C4-2B (cell line): ENCODE results near the gene CPLX1.

ENCODE experiments used
- CTCF ChIP-seq: fragments of 450-650 bp; conservative IDR thresholded peaks from 2 replicates; pipeline ENCODE4 v1.5.1; 2017; ENCODE audit warnings: mild to moderate bottlenecking
- ZFX ChIP-seq: fragments of 450-650 bp; IDR thresholded peaks from 2 replicates; pipeline ENCODE4 v1.6.1; 2017

GRCh38 chr4:819401-820229, 6.3 kb downstream of the CPLX1 start:
- no peak for TF ChIP-seq CTCF
- TF ChIP-seq ZFX = no peak
